ENCODE measurements around the gene GFOD1.

GRCh38 chr6:13491538-13491937 is 4.1 kb upstream of the GFOD1 start:
- TF ChIP-seq CTCF (IDR thresholded peaks at IDR 0.05), result no peak
- no peak for TF ChIP-seq TCF7L2 (IDR thresholded peaks at IDR 0.05; ENCODE audit: low read depth, low read length)
- TF ChIP-seq POLR2AphosphoS5 (IDR thresholded peaks at IDR 0.05; ENCODE audit: low read depth, low read length), result no peak

All from Panc1 (cell line).